GM21737 (cell line): ENCODE measurements around the gene ELAVL3.
"Not testable (repeated sequence)": the region's sequence is repeated elsewhere in the genome, so short reads cannot be mapped to it uniquely, and the experiment has no call there.

Experiments used
- ATAC-seq: cut with Tn5 transposase; IDR thresholded peaks from one replicate; pipeline ENCODE4 v1.9.1; 2021; ENCODE audit warnings: mild to moderate bottlenecking, moderate library complexity; ENCODE audit not compliant: unreplicated experiment

Gene ELAVL3

GRCh38 chr19:11444059-11444458, 36.8 kb downstream of the ELAVL3 start:
- no peak for ATAC-seq

- no peak for ATAC-seq
Measured at GRCh38 chr19:11437955-11438354, 42.9 kb downstream of the ELAVL3 start.

GRCh38 chr19:11435833-11436313, 45.0 kb downstream of the ELAVL3 start:
- no peak for ATAC-seq

- peak; percentile 87 for ATAC-seq
Measured at GRCh38 chr19:11435057-11435832, 45.6 kb downstream of the ELAVL3 start, which contains the start of the genes ODAD3 and PRKCSH. Gene ODAD3, minus strand, starts transcription at chr19:11435121. Its CDS starts 105 bp downstream, at chr19:11435016. Gene PRKCSH, plus strand, starts transcription at chr19:11435635. Its CDS starts 483 bp downstream, at chr19:11436118.

GRCh38 chr19:11434703-11435056, 46.2 kb downstream of the ELAVL3 start:
- ATAC-seq, result peak; percentile 12

- ATAC-seq, result not testable (repeated sequence)
Measured at GRCh38 chr19:11433526-11433925, 47.3 kb downstream of the ELAVL3 start.

GRCh38 chr19:11426656-11427055, 54.2 kb downstream of the ELAVL3 start:
- no peak for ATAC-seq

- no peak for ATAC-seq
Measured at GRCh38 chr19:11425719-11426457, 55.0 kb downstream of the ELAVL3 start.

- no peak for ATAC-seq
Measured at GRCh38 chr19:11423791-11424181, 57.1 kb downstream of the ELAVL3 start.

GRCh38 chr19:11423164-11423790, 57.6 kb downstream of the ELAVL3 start:
- no peak for ATAC-seq

- ATAC-seq, result peak; percentile 67
Measured at GRCh38 chr19:11422163-11423065, 58.4 kb downstream of the ELAVL3 start.

- peak; percentile 29 for ATAC-seq
Measured at GRCh38 chr19:11421371-11422098, 59.3 kb downstream of the ELAVL3 start.

GRCh38 chr19:11420429-11421370, 60.1 kb downstream of the ELAVL3 start:
- ATAC-seq, result no peak

- ATAC-seq, result no peak
Measured at GRCh38 chr19:11418549-11419506, 62.0 kb downstream of the ELAVL3 start, which contains the start of gene RGL3. Gene RGL3, minus strand, starts transcription at chr19:11419314. Its CDS starts 36 bp downstream, at chr19:11419278.

- no peak for ATAC-seq
Measured at GRCh38 chr19:11418094-11418548, 62.7 kb downstream of the ELAVL3 start.

- ATAC-seq, result no peak
Measured at GRCh38 chr19:11416346-11417052, 64.3 kb downstream of the ELAVL3 start.

GRCh38 chr19:11414544-11414943, 66.3 kb downstream of the ELAVL3 start:
- ATAC-seq, result no peak
